ENCODE measurements around the gene CDK16.

Gene CDK16

GRCh38 chrX:47181301-47181700 is 37.2 kb upstream of the CDK16 start:
- no peak for DNase-seq
- no peaks in the 10 kb centered on the region for H3K27me3 Mint-ChIP-seq (ENCODE audit: low read depth, poor library complexity)
- TF ChIP-seq CTCF (IDR thresholded peaks at IDR 0.05) = no peak
- no peaks in the 10 kb centered on the region for H3K4me1 Mint-ChIP-seq
- no peak overlapping the region for H3K4me3 Mint-ChIP-seq
- peaks cover 40% of the 10 kb centered on the region for H3K36me3 Mint-ChIP-seq (ENCODE audit: low read depth)
- H3K9me3 Mint-ChIP-seq = peaks cover 47% of the 10 kb centered on the region
- no peak overlapping the region for H3K27ac Mint-ChIP-seq

- H3K27ac Mint-ChIP-seq = peak overlapping the region; percentile 26
- H3K4me1 Mint-ChIP-seq = no peaks in the 10 kb centered on the region
- peaks cover 37% of the 10 kb centered on the region for H3K36me3 Mint-ChIP-seq (ENCODE audit: low read depth)
- no peak for DNase-seq
- H3K4me3 Mint-ChIP-seq = no peak overlapping the region
- no peak for TF ChIP-seq CTCF (IDR thresholded peaks at IDR 0.05)
- no peaks in the 10 kb centered on the region for H3K27me3 Mint-ChIP-seq (ENCODE audit: low read depth, poor library complexity)
- H3K9me3 Mint-ChIP-seq = peaks cover 40% of the 10 kb centered on the region
These were observed 36.3 kb upstream of the CDK16 start for GRCh38 chrX:47182106-47182700.

- Mint-ChIP-seq H3K9me3 (peaks cover 25% of the 10 kb centered on the region), H3K27ac (no peak overlapping the region), H3K4me1 (no peaks in the 10 kb centered on the region), H3K36me3 (ENCODE audit: low read depth) (peaks cover 25% of the 10 kb centered on the region), H3K4me3 (no peak overlapping the region), H3K27me3 (ENCODE audit: low read depth, poor library complexity) (no peaks in the 10 kb centered on the region)
- DNase-seq = no peak
- TF ChIP-seq CTCF (IDR thresholded peaks at IDR 0.05) = no peak
These were observed 34.0 kb upstream of the CDK16 start for GRCh38 chrX:47184486-47184885.

- H3K27me3 Mint-ChIP-seq (ENCODE audit: low read depth, poor library complexity) = no peaks in the 10 kb centered on the region
- TF ChIP-seq CTCF (IDR thresholded peaks at IDR 0.05) = no peak
- no peaks in the 10 kb centered on the region for H3K4me1 Mint-ChIP-seq
- H3K9me3 Mint-ChIP-seq = peaks cover 21% of the 10 kb centered on the region
- H3K4me3 Mint-ChIP-seq = no peak overlapping the region
- DNase-seq = no peak
- peaks cover 24% of the 10 kb centered on the region for H3K36me3 Mint-ChIP-seq (ENCODE audit: low read depth)
- no peak overlapping the region for H3K27ac Mint-ChIP-seq
These were observed 33.2 kb upstream of the CDK16 start for GRCh38 chrX:47185241-47185640.

- Mint-ChIP-seq H3K36me3 (ENCODE audit: low read depth) (peaks cover 18% of the 10 kb centered on the region), H3K4me1 (no peaks in the 10 kb centered on the region), H3K4me3 (no peak overlapping the region), H3K9me3 (peaks cover 21% of the 10 kb centered on the region), H3K27ac (peak overlapping the region; percentile 42), H3K27me3 (ENCODE audit: low read depth, poor library complexity) (peaks cover 3% of the 10 kb centered on the region)
- no peak for DNase-seq
- no peak for TF ChIP-seq CTCF (IDR thresholded peaks at IDR 0.05)
These were observed 32.3 kb upstream of the CDK16 start for GRCh38 chrX:47186096-47186740.

Data from nephron progenitor cell (in vitro differentiated cells).